ENCODE measurements around the gene ABCG8. TPM values are rescaled to one million over a fixed set of nuclear protein-coding genes. Genes with fewer than 3 reads are reported as not detected.

Gene ABCG8
- polyA plus RNA-seq, 1 of the 3 experiments (the other 2 are of a cell fraction): not detected

- Histone ChIP-seq H3K4me3 (ENCODE audit: low read depth in 2 of 2, low read length in 1 of 2) (no peak overlapping the region), H3K4me1 (ENCODE audit: control insufficient read depth in 1 of 2, insufficient read depth in 2 of 2, low read depth in 1 of 2, low read length in 1 of 2) (no peaks in the 10 kb centered on the region), H3F3A (replicated peaks; ENCODE audit: insufficient read depth) (peaks cover 7% of the 10 kb centered on the region), H2AFZ (ENCODE audit: low read depth) (no peak overlapping the region), H3K9me2 (no peaks in the 10 kb centered on the region; the same call in 1 of the 2 replicates), H3K27me3 (ENCODE audit: insufficient read depth) (no peaks in the 10 kb centered on the region), H3K79me2 (ENCODE audit: insufficient read depth) (no peaks in the 10 kb centered on the region), H4K20me1 (ENCODE audit: insufficient read depth) (no peaks in the 10 kb centered on the region), H3K36me3 (replicated peaks in 1 of 2; ENCODE audit: control insufficient read depth in 1 of 2, insufficient read depth in 2 of 2, low read length in 1 of 2) (peaks cover 76 to 93% of the 10 kb centered on the region in 2 experiments), H3K9ac (no peak overlapping the region), H3K9me3 (no peaks in the 10 kb centered on the region), H3K4me2 (no peak overlapping the region), H3K27ac (ENCODE audit: low read depth in 2 of 2, low read length in 1 of 2) (no peak overlapping the region)
- ChIA-PET CTCF (interaction anchor here (1.0 to 10.9 kb wide), 3 partner anchors 17 to 29 kb away, joined by 3 to 65 read pairs (median 4); no protein-coding TSS in a partner anchor), POLR2A (no interaction called here)
- 89% methylated on average over 11 of the region's 11 CpGs for WGBS (ENCODE audit: low lambda C conversion rate)
- no peak for TF ChIP-seq MAX (IDR thresholded peaks at IDR 0.05; ENCODE audit: low read depth)
- no peak for TF ChIP-seq ELF1 (IDR thresholded peaks at IDR 0.05)
- no peak for TF ChIP-seq ZBTB33 (IDR thresholded peaks at IDR 0.05; ENCODE audit: borderline replicate concordance, low read depth)
- no peak for TF ChIP-seq RFX5 (IDR thresholded peaks at IDR 0.05; ENCODE audit: low read length)
- TF ChIP-seq YY1 (IDR thresholded peaks at IDR 0.05; ENCODE audit: low read depth): no peak
- DNase-seq: no peak
These were observed 60.1 kb downstream of the ABCG8 start for GRCh38 chr2:43898838-43899346.

- no peak overlapping the region for H3K4me2 ChIP-seq
- POLR2A ChIA-PET: no interaction called here
- no peaks in the 10 kb centered on the region; the same call in 1 of the 2 replicates for H3K9me2 ChIP-seq
- no peak for TF ChIP-seq CHD2 (IDR thresholded peaks at IDR 0.05; ENCODE audit: low read length, partially characterized antibody)
- no peak for TF ChIP-seq TEAD4 (IDR thresholded peaks at IDR 0.05; ENCODE audit: borderline replicate concordance, insufficient read depth)
- TF ChIP-seq USF2 (IDR thresholded peaks at IDR 0.05; ENCODE audit: borderline replicate concordance, low read depth, low read length): no peak
- no peak for TF ChIP-seq NFIC (IDR thresholded peaks at IDR 0.05; ENCODE audit: borderline replicate concordance)
- H3K27me3 ChIP-seq (ENCODE audit: insufficient read depth): no peaks in the 10 kb centered on the region
- no peak overlapping the region for H2AFZ ChIP-seq (ENCODE audit: low read depth)
- 94% methylated on average over 2 of the region's 2 CpGs for WGBS (ENCODE audit: low lambda C conversion rate)
- peaks cover 74 to 86% of the 10 kb centered on the region in 2 experiments for H3K36me3 ChIP-seq (replicated peaks in 1 of 2; ENCODE audit: control insufficient read depth in 1 of 2, insufficient read depth in 2 of 2, low read length in 1 of 2)
- H3K9me3 ChIP-seq: no peaks in the 10 kb centered on the region
- CTCF ChIA-PET: interaction anchor here (10.9 kb wide), 1 partner anchor 22 kb away, joined by 65 read pairs; no protein-coding TSS in a partner anchor
- H3K9ac ChIP-seq: no peak overlapping the region
- no peak overlapping the region for H3K4me3 ChIP-seq (ENCODE audit: low read depth in 2 of 2, low read length in 1 of 2)
- H3K27ac ChIP-seq (ENCODE audit: low read depth in 2 of 2, low read length in 1 of 2): no peak overlapping the region
- H3K4me1 ChIP-seq (ENCODE audit: control insufficient read depth in 1 of 2, insufficient read depth in 2 of 2, low read depth in 1 of 2, low read length in 1 of 2): no peaks in the 10 kb centered on the region
- H3F3A ChIP-seq (replicated peaks; ENCODE audit: insufficient read depth): peaks cover 7% of the 10 kb centered on the region
- no peak for DNase-seq
- no peaks in the 10 kb centered on the region for H4K20me1 ChIP-seq (ENCODE audit: insufficient read depth)
- no peaks in the 10 kb centered on the region; the same call in 1 of the 2 replicates for H3K79me2 ChIP-seq (ENCODE audit: insufficient read depth)
These were observed 60.8 kb downstream of the ABCG8 start for GRCh38 chr2:43899589-43899988.
